ENCODE results near the gene TRIB2.

DNA sequence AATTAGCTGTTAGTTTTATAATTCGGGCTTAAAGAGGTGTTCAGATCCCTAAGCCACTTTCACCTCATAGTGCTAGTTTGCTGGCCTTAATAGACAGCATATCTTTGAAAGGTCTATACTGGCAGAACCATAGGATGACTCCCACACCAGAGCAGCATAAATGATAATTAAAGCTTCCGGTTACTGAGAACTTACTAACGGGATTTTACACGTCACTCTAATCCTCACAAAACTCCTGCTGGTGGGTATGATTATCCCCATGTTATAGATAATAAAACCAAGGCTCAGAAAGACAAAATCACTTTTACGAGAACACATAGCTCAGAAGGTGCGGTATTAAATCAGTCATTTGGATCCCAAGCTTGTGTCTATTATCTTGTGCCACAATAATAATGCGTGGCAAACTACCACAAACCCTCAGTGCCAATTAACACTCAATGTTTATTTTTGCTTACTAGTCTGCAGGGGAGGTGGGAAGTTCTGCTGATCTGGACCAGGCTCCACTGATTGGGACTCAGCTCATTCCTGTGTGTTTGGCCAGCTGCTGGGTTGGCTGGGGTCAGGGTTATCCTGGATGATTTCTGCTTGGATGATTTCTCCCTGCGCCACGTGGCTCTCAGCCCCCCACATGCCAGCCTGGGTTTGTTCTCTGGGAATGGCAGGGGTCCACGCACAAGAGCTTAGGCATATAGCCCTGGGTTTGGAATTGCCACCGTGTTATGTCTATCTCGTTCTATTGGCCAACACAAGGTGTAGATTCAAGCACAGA lies 62.3 kb downstream of the TRIB2 start:
- TF ChIP-seq POLR2A (IDR thresholded peaks at IDR 0.05; ENCODE audit: low read length) = no peak
- no peak for TF ChIP-seq GATA1 (IDR thresholded peaks at IDR 0.05; ENCODE audit: low read depth, low read length)

Measured in erythroblast (primary cell).